Measurements from ENCODE around the gene CASTOR2.
"Not testable (repeated sequence)": the region's sequence is repeated elsewhere in the genome, so short reads cannot be mapped to it uniquely, and the experiment has no call there.

The CASTOR2 gene

GRCh38 chr7:74996361-74996760 is 31.9 kb downstream of the CASTOR2 start:
- DNase-seq: not testable (repeated sequence)

GRCh38 chr7:74997811-74998210 is 33.3 kb downstream of the CASTOR2 start:
- DNase-seq: not testable (repeated sequence)

GRCh38 chr7:75001356-75001755 is 36.9 kb downstream of the CASTOR2 start:
- not testable (repeated sequence) for DNase-seq

GRCh38 chr7:75010036-75010435 is 45.5 kb downstream of the CASTOR2 start:
- DNase-seq: no peak

GRCh38 chr7:75017832-75018231 is 53.3 kb downstream of the CASTOR2 start:
- no peak for DNase-seq

- DNase-seq: no peak
Observed at GRCh38 chr7:75018570-75019364, 54.3 kb downstream of the CASTOR2 start.

GRCh38 chr7:75019800-75020199 is 55.3 kb downstream of the CASTOR2 start:
- no peak for DNase-seq

GRCh38 chr7:75024922-75025321 is 60.4 kb downstream of the CASTOR2 start:
- DNase-seq: no peak

GRCh38 chr7:75028299-75028698 is 63.8 kb downstream of the CASTOR2 start:
- DNase-seq: no peak

GRCh38 chr7:75033064-75033463 is 68.6 kb downstream of the CASTOR2 start:
- no peak for DNase-seq

GRCh38 chr7:75033826-75034225 is 69.3 kb downstream of the CASTOR2 start:
- no peak for DNase-seq

- DNase-seq: no peak
Observed at GRCh38 chr7:75038508-75038907, 74.0 kb downstream of the CASTOR2 start.

- DNase-seq: no peak
Observed at GRCh38 chr7:75039166-75039565, 74.7 kb downstream of the CASTOR2 start.

GRCh38 chr7:75039709-75040108 is 75.2 kb downstream of the CASTOR2 start:
- no peak for DNase-seq

GRCh38 chr7:75040512-75040911 is 76.0 kb downstream of the CASTOR2 start:
- no peak for DNase-seq

GRCh38 chr7:75042286-75042685 is 77.8 kb downstream of the CASTOR2 start:
- no peak for DNase-seq

- DNase-seq: no peak
Observed at GRCh38 chr7:75042831-75043703, 78.6 kb downstream of the CASTOR2 start.

- DNase-seq: no peak
Observed at GRCh38 chr7:75045881-75046280, 81.4 kb downstream of the CASTOR2 start.

GRCh38 chr7:75048435-75049379 is 84.2 kb downstream of the CASTOR2 start:
- no peak for DNase-seq

- DNase-seq: no peak
Observed at GRCh38 chr7:75049817-75050216, 85.3 kb downstream of the CASTOR2 start.

- no peak for DNase-seq
Observed at GRCh38 chr7:75050501-75050900, 86.0 kb downstream of the CASTOR2 start.

- no peak for DNase-seq
Observed at GRCh38 chr7:75054744-75055143, 90.2 kb downstream of the CASTOR2 start.

- DNase-seq: no peak
Observed at GRCh38 chr7:75055155-75055554, 90.7 kb downstream of the CASTOR2 start.

Measured in T1000 (cell line).